HG03521 (cell line): ENCODE results near the gene MAGEC2.

Experiments
- ATAC-seq: cut with Tn5 transposase; IDR thresholded peaks from one replicate; pipeline ENCODE4 v1.9.1; 2021; ENCODE audit warnings: mild to moderate bottlenecking, moderate library complexity; ENCODE audit not compliant: unreplicated experiment

The MAGEC2 gene

GRCh38 chrX:142204522-142205433 is at the start of gene MAGEC2:
MAGEC2 (minus strand) TSS chrX:142205290; CDS start chrX:142203987, 1,303 bp downstream.
- ATAC-seq, result no peak

GRCh38 chrX:142251680-142252079 is 46.6 kb upstream of the MAGEC2 start:
- ATAC-seq, result no peak

GRCh38 chrX:142251202-142251601 is 46.1 kb upstream of the MAGEC2 start:
- ATAC-seq, result no peak

- no peak for ATAC-seq
Observed at GRCh38 chrX:142250502-142250901, 45.4 kb upstream of the MAGEC2 start.

GRCh38 chrX:142249721-142250120 is 44.6 kb upstream of the MAGEC2 start:
- ATAC-seq, result no peak

- ATAC-seq, result no peak
Observed at GRCh38 chrX:142244568-142244967, 39.5 kb upstream of the MAGEC2 start.

- ATAC-seq, result no peak
Observed at GRCh38 chrX:142238536-142238935, 33.4 kb upstream of the MAGEC2 start.

- ATAC-seq, result no peak
Observed at GRCh38 chrX:142233400-142233799, 28.3 kb upstream of the MAGEC2 start.

GRCh38 chrX:142214081-142214480 is 9.0 kb upstream of the MAGEC2 start:
- ATAC-seq, result no peak

- no peak for ATAC-seq
Observed at GRCh38 chrX:142201113-142201512, 4.0 kb downstream of the MAGEC2 start.

GRCh38 chrX:142186103-142186502 is 19.0 kb downstream of the MAGEC2 start:
- no peak for ATAC-seq

- ATAC-seq, result no peak
Observed at GRCh38 chrX:142184756-142185602, 20.1 kb downstream of the MAGEC2 start.

- no peak for ATAC-seq
Observed at GRCh38 chrX:142156567-142156966, 48.5 kb downstream of the MAGEC2 start.
